Endodermal cell (in vitro differentiated cells): Measurements from ENCODE around the gene NSUN4. TPM values are rescaled to one million over a fixed set of nuclear protein-coding genes. Genes with fewer than 3 reads are reported as not detected.

ENCODE experiments used
- DNase-seq: peaks from one replicate; pipeline ENCODE4 v3.0.0-alpha.2; 2017
- H3K27ac ChIP-seq: 2 replicates; pipeline ENCODE4 v1.5.1; 2013; ENCODE audit warnings: mild to moderate bottlenecking, low read depth, low read length, moderate library complexity
- H3K27me3 ChIP-seq: 2 replicates; pipeline ENCODE4 v1.6.1; 2013; ENCODE audit warnings: mild to moderate bottlenecking, low read length, moderate library complexity; ENCODE audit not compliant: insufficient read depth, control insufficient read depth, poor library complexity, severe bottlenecking
- H3K36me3 ChIP-seq: 2 replicates; pipeline ENCODE4 v1.7.0; 2013; ENCODE audit warnings: mild to moderate bottlenecking, low read length, moderate library complexity; ENCODE audit not compliant: control insufficient read depth, insufficient read depth
- H3K4me1 ChIP-seq: one replicate; pipeline ENCODE4 v1.7.0; 2013; ENCODE audit warnings: low read length; ENCODE audit not compliant: control insufficient read depth, insufficient read depth
- H3K4me3 ChIP-seq: 2 replicates; pipeline ENCODE4 v1.5.1; 2013; ENCODE audit warnings: mild to moderate bottlenecking, low read length, moderate library complexity
- H3K9ac ChIP-seq: 2 replicates; pipeline ENCODE4 v1.6.1; 2013; ENCODE audit warnings: mild to moderate bottlenecking, low read length, moderate library complexity; ENCODE audit not compliant: poor library complexity, severe bottlenecking; ENCODE audit errors: extremely low read depth
- H3K9me3 ChIP-seq: 2 replicates; pipeline ENCODE4 v1.6.1; 2013; ENCODE audit warnings: mild to moderate bottlenecking, low read length, moderate library complexity; ENCODE audit not compliant: control insufficient read depth
- H3K27ac Mint-ChIP-seq: 2 replicates; pipeline ENCODE4 v1.8.0; 2020; ENCODE audit warnings: mixed read lengths
- H3K27me3 Mint-ChIP-seq: 2 replicates; pipeline ENCODE4 v1.8.0; 2021; ENCODE audit warnings: mild to moderate bottlenecking, mixed read lengths; ENCODE audit not compliant: insufficient read depth
- H3K36me3 Mint-ChIP-seq: 2 replicates; pipeline ENCODE4 v1.8.0; 2020; ENCODE audit warnings: low read depth, mixed read lengths
- H3K4me1 Mint-ChIP-seq: 2 replicates; pipeline ENCODE4 v1.8.0; 2020; ENCODE audit warnings: mixed read lengths
- H3K4me3 Mint-ChIP-seq: 2 replicates; pipeline ENCODE4 v1.8.0; 2020; ENCODE audit warnings: mild to moderate bottlenecking, moderate library complexity, mixed read lengths
- H3K9me3 Mint-ChIP-seq: 2 replicates; pipeline ENCODE4 v1.8.0; 2020; ENCODE audit warnings: mild to moderate bottlenecking, mixed read lengths
- CTCF ChIP-seq: fragments of 200-600 bp; sonication (generic); conservative IDR thresholded peaks from 2 replicates; pipeline ENCODE4 v1.5.0; 2021; ENCODE audit warnings: antibody characterized with exemption, mild to moderate bottlenecking
- WGBS, 2 experiments: methylation state at CpG; one replicate each; pipeline versions ENCODE4 v1.1.5 to v1.1.7; 2013; ENCODE audit warnings: missing lambda C conversion rate in 2 of 2, mixed read lengths in 1 of 2; ENCODE audit not compliant: insufficient coverage in 1 of 2, insufficient read length in 1 of 2; 5-methylcytosine and 5-hydroxymethylcytosine counted together
- total RNA-seq, 2 donors: library from RNA; stranded (reverse); fragmentation: NEBNext Ultra II Directional in 1 of 2; extraction: Animal tissue kit (Norgen Biotek cat#: 25700) in 1 of 2; gene quantifications; 2 replicates in 1 of 2; 3 replicates in 1 of 2; pipeline ENCODE4 v1.2.1, GENCODE V29; 2021

The NSUN4 gene
- total RNA-seq, 2 donors from 2014 or later = 16.3 to 19.0 TPM

GRCh38 chr1:46406881-46407608 lies 66.4 kb downstream of the NSUN4 start:
- Histone ChIP-seq H3K9ac (no peak overlapping the region), H3K27me3 (peaks cover 30% of the 10 kb centered on the region), H3K4me1 (peaks cover 3% of the 10 kb centered on the region), H3K4me3 (no peak overlapping the region), H3K36me3 (no peaks in the 10 kb centered on the region), H3K9me3 (no peaks in the 10 kb centered on the region), H3K27ac (no peak overlapping the region)
- Mint-ChIP-seq H3K27ac (peak overlapping the region; percentile 66), H3K36me3 (peaks cover 6% of the 10 kb centered on the region), H3K9me3 (no peaks in the 10 kb centered on the region), H3K27me3 (peaks cover 23% of the 10 kb centered on the region), H3K4me1 (peaks cover 10% of the 10 kb centered on the region), H3K4me3 (peak overlapping the region; percentile 47)
- TF ChIP-seq CTCF = no peak
- 51 to 64% methylated on average over 4 to 13 of the region's 13 CpGs for WGBS, 2 experiments
- DNase-seq = peak; percentile 78

DNA sequence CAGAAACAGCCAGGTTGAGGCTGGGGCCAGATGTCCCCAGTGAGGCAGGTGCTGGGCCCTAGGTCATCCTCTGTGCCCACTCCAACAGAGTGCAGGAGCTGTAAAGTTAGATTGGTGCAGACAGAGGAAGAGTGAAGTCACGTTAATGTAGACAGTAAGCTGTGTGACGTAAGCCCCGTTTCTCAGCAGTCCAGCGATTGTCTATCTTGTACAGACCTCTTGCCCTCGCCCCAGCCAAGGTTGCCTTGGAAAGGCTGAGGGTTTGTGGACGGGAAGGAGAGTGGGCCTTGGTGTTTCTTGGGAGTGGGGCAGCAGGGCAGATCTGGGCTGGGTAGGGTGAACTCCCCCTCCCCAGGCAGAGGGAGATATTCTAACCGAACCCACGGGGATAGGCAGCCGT lies 67.0 kb downstream of the NSUN4 start:
- H3K4me3 ChIP-seq = no peak overlapping the region
- peaks cover 30% of the 10 kb centered on the region for H3K27me3 ChIP-seq
- Mint-ChIP-seq H3K36me3 (peaks cover 9% of the 10 kb centered on the region), H3K27ac (no peak overlapping the region), H3K4me1 (peaks cover 10% of the 10 kb centered on the region), H3K4me3 (no peak overlapping the region), H3K9me3 (no peaks in the 10 kb centered on the region), H3K27me3 (peaks cover 23% of the 10 kb centered on the region)
- H3K9me3 ChIP-seq = no peaks in the 10 kb centered on the region
- peaks cover 3% of the 10 kb centered on the region for H3K4me1 ChIP-seq
- WGBS, 2 experiments = 91 to 95% methylated on average over 7 to 9 of the region's 9 CpGs
- H3K27ac ChIP-seq = no peak overlapping the region
- TF ChIP-seq CTCF = no peak
- DNase-seq = no peak
- H3K9ac ChIP-seq = no peak overlapping the region
- H3K36me3 ChIP-seq = no peaks in the 10 kb centered on the region

DNA sequence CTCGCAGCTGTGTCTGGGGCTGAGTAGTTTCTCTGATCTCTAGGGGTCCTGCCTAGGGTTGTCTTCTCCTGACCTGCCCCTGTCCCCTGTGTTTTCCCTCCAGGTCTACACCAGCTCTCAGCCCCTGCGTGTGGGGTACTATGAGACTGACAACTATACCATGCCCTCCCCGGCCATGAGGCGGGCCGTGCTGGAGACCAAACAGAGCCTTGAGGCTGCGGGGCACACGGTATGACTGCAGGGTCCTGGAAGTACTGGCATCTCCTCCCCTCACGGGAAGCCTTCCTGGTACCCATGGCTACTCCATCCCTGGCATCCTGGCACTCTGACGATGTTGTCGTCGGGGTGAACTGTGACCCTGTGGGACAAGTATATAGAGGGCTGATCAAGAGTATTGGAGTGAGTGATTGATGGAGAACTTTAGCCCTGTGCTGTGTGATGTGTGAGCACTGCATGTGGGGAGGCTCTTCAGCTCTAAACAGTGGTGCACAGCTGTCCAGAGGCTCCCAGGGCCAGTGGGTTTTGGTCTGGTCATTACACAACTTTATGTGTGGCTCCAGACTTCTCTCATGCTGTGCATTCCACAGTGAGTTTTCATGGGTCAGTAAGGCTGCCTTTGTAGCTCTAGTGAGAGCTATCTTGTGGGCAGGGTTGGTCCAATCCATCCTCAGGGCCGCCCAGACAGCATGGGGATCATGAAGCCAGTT lies 67.9 kb downstream of the NSUN4 start:
- no peak overlapping the region for H3K27ac ChIP-seq
- peaks cover 3% of the 10 kb centered on the region for H3K4me1 ChIP-seq
- Mint-ChIP-seq H3K9me3 (no peaks in the 10 kb centered on the region), H3K36me3 (peaks cover 9% of the 10 kb centered on the region), H3K4me1 (peaks cover 10% of the 10 kb centered on the region), H3K27me3 (peaks cover 21% of the 10 kb centered on the region), H3K27ac (no peak overlapping the region), H3K4me3 (no peak overlapping the region)
- no peak overlapping the region for H3K4me3 ChIP-seq
- TF ChIP-seq CTCF = no peak
- H3K36me3 ChIP-seq = no peaks in the 10 kb centered on the region
- peaks cover 30% of the 10 kb centered on the region for H3K27me3 ChIP-seq
- 92 to 97% methylated on average over 5 to 12 of the region's 12 CpGs for WGBS, 2 experiments
- no peak overlapping the region for H3K9ac ChIP-seq
- no peak for DNase-seq
- H3K9me3 ChIP-seq = no peaks in the 10 kb centered on the region
